ENCODE measurements around the gene SCNN1G.

DNA sequence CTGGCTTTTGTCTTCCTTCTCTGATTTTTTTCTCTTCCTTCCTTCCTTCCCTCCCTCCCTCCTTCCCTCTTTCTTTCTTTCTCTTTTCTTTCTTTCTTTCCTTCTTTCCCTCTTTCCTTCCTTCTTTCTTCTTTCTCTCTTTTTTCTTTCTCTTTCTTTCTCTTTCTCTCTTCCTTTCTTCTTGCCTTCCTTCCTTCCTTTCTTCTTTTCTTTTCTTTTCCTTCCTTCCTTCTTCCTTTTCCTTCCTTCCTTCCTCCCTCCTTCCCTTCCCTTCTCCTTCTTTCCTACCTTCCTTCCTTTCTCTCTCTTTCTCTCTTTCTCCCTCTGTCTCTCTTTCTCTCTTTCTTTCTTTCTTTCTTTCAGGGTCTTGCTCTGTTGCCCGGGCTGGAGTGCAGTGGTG lies 54.4 kb downstream of the SCNN1G start:
- TF ChIP-seq TAF1 (IDR thresholded peaks at IDR 0.05; ENCODE audit: low read depth) = no peak
- no peak for TF ChIP-seq CEBPB (IDR thresholded peaks at IDR 0.05)
- TF ChIP-seq TCF12 (IDR thresholded peaks at IDR 0.05; ENCODE audit: low read depth) = no peak
- no peak for TF ChIP-seq RAD21 (IDR thresholded peaks at IDR 0.05; ENCODE audit: low read depth)

Data from Ishikawa (cell line).